ENCODE data around the gene METTL26.

- TF ChIP-seq CTCF (IDR thresholded peaks at IDR 0.05), result no peak
- no peak for TF ChIP-seq EZH2 (IDR thresholded peaks at IDR 0.05)
Measured at GRCh38 chr16:590815-591200, 45.3 kb downstream of the METTL26 start.
